Skeletal muscle satellite cell (primary cell): ENCODE measurements around the gene PXMP4.

Experiments used
- H3K27me3 ChIP-seq: 2 replicates; pipeline ENCODE4 v1.7.0; 2013; ENCODE audit warnings: low read length; ENCODE audit not compliant: control insufficient read depth, insufficient read depth
- H3K36me3 ChIP-seq: 2 replicates; pipeline ENCODE4 v1.7.0; 2013; ENCODE audit warnings: mild to moderate bottlenecking, control low read depth, low read length; ENCODE audit not compliant: insufficient read depth
- H3K4me1 ChIP-seq: 2 replicates; pipeline ENCODE4 v1.7.0; 2013; ENCODE audit warnings: low read length; ENCODE audit not compliant: control insufficient read depth, insufficient read depth
- H3K4me2 ChIP-seq: 2 replicates; pipeline ENCODE4 v1.7.0; 2013; ENCODE audit warnings: mild to moderate bottlenecking, low read length
- H3K4me3 ChIP-seq: 2 replicates; pipeline ENCODE4 v1.7.0; 2013; ENCODE audit warnings: low read length
- H3K9ac ChIP-seq: 2 replicates; pipeline ENCODE4 v1.7.0; 2013; ENCODE audit warnings: mild to moderate bottlenecking, low read depth, low read length, moderate library complexity
- H3K9me3 ChIP-seq: replicated peaks from 2 replicates; pipeline ENCODE4 v1.7.0; 2013; ENCODE audit warnings: mild to moderate bottlenecking, control low read depth, low read length

PXMP4 gene

DNA sequence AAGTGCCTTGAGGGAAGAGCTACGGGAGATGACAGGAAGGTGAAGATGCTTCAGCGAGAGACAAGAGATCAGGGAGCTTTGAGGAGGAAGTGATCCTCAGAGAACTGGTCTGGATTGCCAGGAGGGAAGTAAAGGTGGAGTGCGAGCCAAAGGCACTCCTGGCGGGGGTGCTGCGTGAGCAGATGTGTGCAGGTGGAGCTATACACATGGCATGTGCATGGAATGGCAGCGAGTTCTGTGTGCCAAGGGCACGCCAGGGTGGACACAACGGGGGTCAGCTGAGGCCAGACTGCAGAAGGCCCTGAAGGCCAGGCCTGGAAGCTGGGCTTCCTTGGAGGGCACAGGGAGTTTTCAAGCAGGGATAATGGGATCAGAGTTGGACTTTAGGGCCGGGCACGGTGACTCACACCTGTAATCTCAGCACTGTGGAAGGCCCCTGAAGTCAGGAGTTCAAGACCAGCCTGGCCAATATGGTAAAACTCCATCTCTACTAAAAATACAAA, 6.2 kb downstream of the PXMP4 start:
- Histone ChIP-seq H3K9ac (no peak overlapping the region), H3K4me3 (no peak overlapping the region), H3K4me2 (no peak overlapping the region), H3K9me3 (no peaks in the 10 kb centered on the region), H3K27me3 (no peaks in the 10 kb centered on the region), H3K4me1 (no peaks in the 10 kb centered on the region), H3K36me3 (peaks cover 7% of the 10 kb centered on the region)

- Histone ChIP-seq H3K36me3 (peaks cover 10% of the 10 kb centered on the region), H3K4me3 (no peak overlapping the region), H3K4me1 (no peaks in the 10 kb centered on the region), H3K4me2 (no peak overlapping the region), H3K9ac (no peak overlapping the region), H3K9me3 (no peaks in the 10 kb centered on the region), H3K27me3 (no peaks in the 10 kb centered on the region)
Measured at GRCh38 chr20:33711446-33711738, 8.7 kb downstream of the PXMP4 start.

GRCh38 chr20:33710681-33711445, 9.2 kb downstream of the PXMP4 start:
- H3K4me1 ChIP-seq = no peaks in the 10 kb centered on the region
- H3K4me2 ChIP-seq = no peak overlapping the region
- peaks cover 10% of the 10 kb centered on the region for H3K36me3 ChIP-seq
- no peaks in the 10 kb centered on the region for H3K27me3 ChIP-seq
- no peak overlapping the region for H3K4me3 ChIP-seq
- no peak overlapping the region for H3K9ac ChIP-seq
- H3K9me3 ChIP-seq = no peaks in the 10 kb centered on the region

GRCh38 chr20:33709905-33710541, 10.1 kb downstream of the PXMP4 start:
- Histone ChIP-seq H3K4me2 (no peak overlapping the region), H3K27me3 (no peaks in the 10 kb centered on the region), H3K4me1 (no peaks in the 10 kb centered on the region), H3K36me3 (peaks cover 10% of the 10 kb centered on the region), H3K9ac (no peak overlapping the region), H3K9me3 (no peaks in the 10 kb centered on the region), H3K4me3 (no peak overlapping the region)

GRCh38 chr20:33709398-33709797, 10.7 kb downstream of the PXMP4 start:
- Histone ChIP-seq H3K9ac (no peak overlapping the region), H3K36me3 (peaks cover 10% of the 10 kb centered on the region), H3K4me3 (no peak overlapping the region), H3K4me1 (no peaks in the 10 kb centered on the region), H3K9me3 (no peaks in the 10 kb centered on the region), H3K27me3 (no peaks in the 10 kb centered on the region), H3K4me2 (no peak overlapping the region)

DNA sequence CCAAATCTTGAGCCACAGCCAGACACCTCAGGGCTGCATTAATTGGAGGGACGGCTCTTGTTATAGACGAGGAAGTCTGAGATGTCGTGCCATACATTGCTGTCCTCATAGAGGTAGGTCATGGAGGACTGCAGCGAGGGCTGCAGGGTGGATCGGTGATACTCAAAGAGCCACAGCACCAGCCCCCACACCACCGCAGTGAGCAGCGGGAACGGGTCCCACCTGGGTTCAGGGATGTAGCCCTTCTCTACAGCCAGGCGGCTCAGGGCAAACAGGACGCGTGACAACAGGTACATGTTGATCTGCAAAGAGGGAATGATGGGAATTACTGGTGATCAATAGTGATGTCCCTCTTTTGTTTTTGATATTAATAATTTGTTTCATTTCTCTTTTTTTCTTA, 12.4 kb downstream of the PXMP4 start:
- Histone ChIP-seq H3K4me2 (no peak overlapping the region), H3K9me3 (no peaks in the 10 kb centered on the region), H3K4me3 (no peak overlapping the region), H3K36me3 (peaks cover 10% of the 10 kb centered on the region), H3K4me1 (no peaks in the 10 kb centered on the region), H3K9ac (no peak overlapping the region), H3K27me3 (no peaks in the 10 kb centered on the region)

GRCh38 chr20:33704197-33704924, 15.7 kb downstream of the PXMP4 start:
- Histone ChIP-seq H3K4me3 (no peak overlapping the region), H3K9me3 (no peaks in the 10 kb centered on the region), H3K27me3 (no peaks in the 10 kb centered on the region), H3K4me1 (no peaks in the 10 kb centered on the region), H3K9ac (no peak overlapping the region), H3K4me2 (no peak overlapping the region), H3K36me3 (peaks cover 3% of the 10 kb centered on the region)

DNA sequence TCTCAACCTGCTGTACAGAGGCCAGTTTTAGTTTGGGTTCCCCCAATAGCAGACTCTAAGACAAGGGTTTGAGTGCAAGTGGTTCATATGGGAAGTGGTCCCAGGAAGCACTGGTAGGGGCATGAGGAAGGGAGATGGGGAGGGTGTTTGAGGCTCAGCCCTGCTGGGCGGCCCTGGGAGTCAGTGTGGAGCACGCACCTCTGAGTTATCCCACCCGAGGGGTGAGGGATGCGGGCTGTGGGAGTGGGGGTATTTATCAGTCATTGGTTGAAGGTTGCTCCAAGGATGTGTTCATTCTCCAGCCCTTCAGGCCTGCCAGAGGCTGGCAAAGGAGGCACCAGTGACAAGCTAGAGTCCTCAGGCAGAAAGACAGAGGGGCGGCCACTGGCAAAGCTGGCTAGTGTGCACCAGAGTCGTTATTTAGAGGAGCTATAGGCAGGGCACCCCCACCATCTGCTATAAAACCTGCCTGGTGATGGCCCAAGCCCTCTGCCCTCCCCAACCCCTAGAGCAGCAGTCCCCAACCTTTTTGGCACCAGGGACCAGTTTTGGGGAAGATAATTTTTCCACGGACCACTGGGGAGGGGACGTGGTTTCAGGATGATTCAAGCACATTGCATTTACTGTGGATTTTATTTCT, 16.5 kb downstream of the PXMP4 start:
- Histone ChIP-seq H3K4me3 (no peak overlapping the region), H3K9ac (no peak overlapping the region), H3K4me2 (no peak overlapping the region), H3K4me1 (no peaks in the 10 kb centered on the region), H3K27me3 (no peaks in the 10 kb centered on the region), H3K9me3 (no peaks in the 10 kb centered on the region), H3K36me3 (peaks cover 3% of the 10 kb centered on the region)

DNA sequence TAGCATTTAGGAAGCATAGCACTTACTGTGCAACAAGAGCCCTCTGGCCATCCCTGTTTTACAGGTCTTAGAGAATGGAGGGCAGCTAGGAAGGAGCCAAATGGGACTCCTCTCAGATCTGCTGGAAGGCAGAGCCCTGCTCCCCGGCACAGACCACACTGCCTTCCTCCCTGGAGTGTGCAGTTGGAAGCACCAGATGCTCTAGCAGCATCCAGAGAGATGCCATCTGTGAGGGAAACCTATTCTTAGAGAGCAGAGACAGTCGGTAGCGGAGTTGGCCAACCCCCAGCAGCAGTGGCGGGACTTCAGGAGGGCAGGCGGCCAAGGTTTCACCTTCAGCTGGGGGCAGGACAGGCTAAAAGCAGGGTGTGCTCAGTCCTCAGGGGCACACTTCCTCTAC, 17.2 kb downstream of the PXMP4 start:
- H3K9me3 ChIP-seq = no peaks in the 10 kb centered on the region
- H3K27me3 ChIP-seq = no peaks in the 10 kb centered on the region
- no peak overlapping the region for H3K4me3 ChIP-seq
- no peaks in the 10 kb centered on the region for H3K4me1 ChIP-seq
- H3K9ac ChIP-seq = no peak overlapping the region
- H3K36me3 ChIP-seq = peaks cover 3% of the 10 kb centered on the region
- no peak overlapping the region for H3K4me2 ChIP-seq

GRCh38 chr20:33701629-33702450, 18.3 kb downstream of the PXMP4 start:
- Histone ChIP-seq H3K9ac (no peak overlapping the region), H3K36me3 (no peaks in the 10 kb centered on the region), H3K27me3 (no peaks in the 10 kb centered on the region), H3K4me3 (no peak overlapping the region), H3K9me3 (no peaks in the 10 kb centered on the region), H3K4me2 (no peak overlapping the region), H3K4me1 (peaks cover 3% of the 10 kb centered on the region)
